IMR-90 (cell line): Measurements from ENCODE around the gene INPP5A. TPM values are rescaled to one million over a fixed set of nuclear protein-coding genes. Genes with fewer than 3 reads are reported as not detected.

ENCODE experiments used
- ATAC-seq: fragments of 200-7000 bp; cut with Tn5 transposase; 2 replicates; pipeline ENCODE4 v1.9.1; 2020; ENCODE audit warnings: low read depth, mild to moderate bottlenecking, moderate library complexity
- BruUV-seq: library from RNA; stranded (reverse); fragments of 400-500 nt; replicated peaks from 2 replicates; lab custom pipeline; 2021; lab: Mats Ljungman, UMichigan
- CTCF ChIA-PET: fragments of 300-600 bp; formaldehyde crosslinking; extraction: SDS; loops from one replicate; lab custom pipeline; 2021; ENCODE audit warnings: antibody characterized with exemption; lab: Yijun Ruan, JAX
- POLR2A ChIA-PET: fragments of 300-600 bp; sonication (Branson Sonifier 250); formaldehyde crosslinking; loops from one replicate; lab custom pipeline; 2022; ENCODE audit warnings: antibody characterized with exemption; ENCODE audit not compliant: unreplicated experiment; lab: Charles Lee
- DNase-seq: peaks from one replicate; pipeline ENCODE4 v3.0.0; 2013
- H2AFZ ChIP-seq: replicated peaks from 2 replicates; pipeline ENCODE3; 2013; ENCODE audit warnings: low read length, mild to moderate bottlenecking; ENCODE audit not compliant: poor library complexity
- H2AK5ac ChIP-seq: 2 replicates; pipeline ENCODE4 v1.6.1; 2013; ENCODE audit warnings: low read depth, low read length, inconsistent platforms
- H2AK9ac ChIP-seq: replicated peaks from 2 replicates; pipeline ENCODE3; 2013; ENCODE audit warnings: mild to moderate bottlenecking, low read depth, low read length, moderate library complexity; ENCODE audit not compliant: poor library complexity
- H2BK120ac ChIP-seq: 2 replicates; pipeline ENCODE4 v1.6.1; 2013; ENCODE audit warnings: low read depth, low read length, inconsistent platforms
- H2BK15ac ChIP-seq: 3 replicates; pipeline ENCODE4 v1.6.1; 2013; ENCODE audit warnings: low read depth, low read length, inconsistent platforms
- H2BK20ac ChIP-seq: 2 replicates; pipeline ENCODE4 v1.6.1; 2013; ENCODE audit warnings: low read depth, mild to moderate bottlenecking, inconsistent platforms, low read length, moderate library complexity
- H2BK5ac ChIP-seq: 2 replicates; pipeline ENCODE4 v1.6.1; 2013; ENCODE audit warnings: mild to moderate bottlenecking, low read depth, low read length, inconsistent platforms; ENCODE audit not compliant: poor library complexity, severe bottlenecking
- H3K14ac ChIP-seq: replicated peaks from 2 replicates; pipeline ENCODE4 v1.6.1; 2013; ENCODE audit warnings: low read depth, low read length, inconsistent platforms
- H3K18ac ChIP-seq: 2 replicates; pipeline ENCODE4 v1.6.1; 2013; ENCODE audit warnings: low read depth, low read length, control low read depth
- H3K23ac ChIP-seq: 2 replicates; pipeline ENCODE4 v1.6.1; 2013; ENCODE audit warnings: low read depth, low read length, inconsistent platforms
- H3K27ac ChIP-seq: 2 replicates; pipeline ENCODE4 v1.5.1; 2013; ENCODE audit warnings: mild to moderate bottlenecking, control low read depth, low read length; ENCODE audit not compliant: insufficient read depth
- H3K27me3 ChIP-seq: 2 replicates; pipeline ENCODE4 v1.6.1; 2013; ENCODE audit warnings: low read length; ENCODE audit not compliant: control insufficient read depth, insufficient read depth
- H3K36me3 ChIP-seq: 2 replicates; pipeline ENCODE4 v1.6.1; 2013; ENCODE audit warnings: low read length, mixed read lengths; ENCODE audit not compliant: control insufficient read depth, insufficient read depth
- H3K4ac ChIP-seq: 2 replicates; pipeline ENCODE4 v1.6.1; 2013; ENCODE audit warnings: low read depth, low read length, inconsistent platforms
- H3K4me1 ChIP-seq: 2 replicates; pipeline ENCODE4 v1.6.1; 2013; ENCODE audit warnings: low read length, mixed read lengths; ENCODE audit not compliant: control insufficient read depth, insufficient read depth
- H3K4me2 ChIP-seq: 2 replicates; pipeline ENCODE4 v1.6.1; 2013; ENCODE audit warnings: low read depth, mild to moderate bottlenecking, control low read depth, low read length, moderate library complexity
- H3K4me3 ChIP-seq: 2 replicates; pipeline ENCODE4 v1.5.1; 2013; ENCODE audit warnings: low read depth, mild to moderate bottlenecking, control low read depth, low read length, moderate library complexity; ENCODE audit not compliant: insufficient read depth
- H3K56ac ChIP-seq: 2 replicates; pipeline ENCODE4 v1.6.1; 2013; ENCODE audit warnings: low read length, inconsistent platforms; ENCODE audit not compliant: insufficient read depth; ENCODE audit errors: extremely low read depth
- H3K79me1 ChIP-seq, 2 experiments: 2 replicates each; pipeline ENCODE4 v1.6.1; 2013; ENCODE audit warnings: low read length in 2 of 2, inconsistent platforms in 1 of 2, low read depth in 1 of 2
- H3K9ac ChIP-seq: 2 replicates; pipeline ENCODE4 v1.6.1; 2013; ENCODE audit warnings: low read depth, low read length, control low read depth
- H3K9me1 ChIP-seq: 2 replicates; pipeline ENCODE4 v1.6.1; 2013; ENCODE audit warnings: low read length, inconsistent platforms; ENCODE audit not compliant: insufficient read depth
- H3K9me3 ChIP-seq: 2 replicates; pipeline ENCODE4 v1.6.1; 2013; ENCODE audit warnings: low read length; ENCODE audit not compliant: control insufficient read depth, insufficient read depth
- H4K20me1 ChIP-seq: 2 replicates; pipeline ENCODE4 v1.6.1; 2013; ENCODE audit warnings: low read length, inconsistent platforms; ENCODE audit not compliant: insufficient read depth
- H4K5ac ChIP-seq: 2 replicates; pipeline ENCODE4 v1.6.1; 2013; ENCODE audit warnings: mild to moderate bottlenecking, low read depth, low read length, control low read depth
- H4K8ac ChIP-seq, 2 experiments: 2 replicates each; pipeline ENCODE4 v1.6.1; 2013; ENCODE audit warnings: low read depth in 2 of 2, low read length in 2 of 2, control low read depth in 1 of 2, inconsistent platforms in 1 of 2
- H4K91ac ChIP-seq: 2 replicates; pipeline ENCODE4 v1.6.1; 2013; ENCODE audit warnings: low read depth, low read length, inconsistent platforms; ENCODE audit not compliant: insufficient read depth
- CTCF ChIP-seq: conservative IDR thresholded peaks from 2 replicates; pipeline ENCODE4 v1.5.1; 2012; ENCODE audit warnings: mild to moderate bottlenecking, low read depth, low read length, improper control_type of control experiment
- ELK1 ChIP-seq: fragments of 150-350 bp; IDR thresholded peaks from 2 replicates; pipeline ENCODE4 v1.6.1; 2016; ENCODE audit warnings: low read depth, mild to moderate bottlenecking, low read length, moderate library complexity, borderline replicate concordance
- FOS ChIP-seq: fragments of 150-350 bp; IDR thresholded peaks from 2 replicates; pipeline ENCODE4 v1.6.1; 2016; ENCODE audit warnings: low read depth, low read length
- MAZ ChIP-seq: IDR thresholded peaks from 2 replicates; pipeline ENCODE4 v1.6.1; 2012; ENCODE audit warnings: low read depth, mild to moderate bottlenecking, low read length, improper control_type of control experiment, moderate library complexity, borderline replicate concordance
- NFE2L2 ChIP-seq: fragments of 150-350 bp; IDR thresholded peaks from 2 replicates; pipeline ENCODE4 v1.6.1; 2016; ENCODE audit warnings: low read depth, mild to moderate bottlenecking, low read length
- RAD21 ChIP-seq: IDR thresholded peaks from 2 replicates; pipeline ENCODE4 v1.6.1; 2012; ENCODE audit warnings: low read length, improper control_type of control experiment
- RFX5 ChIP-seq: IDR thresholded peaks from 2 replicates; pipeline ENCODE4 v1.8.0; 2012; ENCODE audit warnings: low read depth, mild to moderate bottlenecking, low read length, moderate library complexity
- SMC3 ChIP-seq: fragments of 150-350 bp; IDR thresholded peaks from 2 replicates; pipeline ENCODE4 v1.6.1; 2016; ENCODE audit warnings: low read depth, mild to moderate bottlenecking, antibody characterized with exemption, low read length, moderate library complexity
- WGBS, 2 experiments: methylation state at CpG; one replicate each; pipeline versions ENCODE4 v1.1.5 to v1.1.7; 2013; ENCODE audit warnings: missing lambda C conversion rate in 2 of 2; ENCODE audit not compliant: insufficient read length in 1 of 2; ENCODE audit errors: extremely low coverage in 2 of 2; 5-methylcytosine and 5-hydroxymethylcytosine counted together
- dilution Hi-C: fragments of 300-500 bp; cut with HindIII; formaldehyde crosslinking; loops from one replicate; pipeline ENCODE4 v1.14.3; 2018; ENCODE audit warnings: low sequenced_read_pairs; ENCODE audit not compliant: unreplicated experiment
- in situ Hi-C: fragments of 300-500 bp; cut with MboI; formaldehyde crosslinking; loops from 3 replicates; pipeline ENCODE4 v1.14.3; 2019; ENCODE audit warnings: low sequenced_read_pairs, inconsistent platforms, mixed read lengths
- intact Hi-C: fragments of 100-400 bp; cut with micrococcal nuclease; formaldehyde crosslinking; loops from 2 replicates; pipeline ENCODE4 v1.10.0; 2022
- polyA plus RNA-seq, 3 experiments: library from polyadenylated mRNA; depleted of rRNA; stranded (reverse); fragments of >200 nt; gene quantifications; 2 replicates each; pipeline ENCODE4 v1.2.3, GENCODE V29; 2012; ENCODE audit warnings: low replicate concordance in 1 of 3
- total RNA-seq: library from RNA; depleted of rRNA; stranded (reverse); fragments of >200 nt; gene quantifications from 2 replicates; pipeline ENCODE4 v1.2.3, GENCODE V29; 2012

Gene INPP5A
- total and polyA plus RNA-seq, 2 of the 4 experiments (the other 2 are of a cell fraction) = 21.4 to 36.7 TPM

GRCh38 chr10:132549371-132549770, 11.8 kb downstream of the INPP5A start:
- Histone ChIP-seq H3K4me1 (no peaks in the 10 kb centered on the region), H3K4me3 (no peak overlapping the region), H4K8ac (no peak overlapping the region), H3K36me3 (no peaks in the 10 kb centered on the region), H3K79me1 (peaks cover 9 to 66% of the 10 kb centered on the region in 2 experiments), H3K9me3 (no peaks in the 10 kb centered on the region), H2BK5ac (no peak overlapping the region), H3K27ac (no peak overlapping the region), H3K56ac (no peak overlapping the region), H3K4ac (no peak overlapping the region), H4K5ac (no peak overlapping the region), H2AK9ac (peak overlapping the region; percentile 65), H3K4me2 (no peak overlapping the region), H3K27me3 (no peaks in the 10 kb centered on the region), H3K14ac (no peak overlapping the region), H2BK20ac (no peak overlapping the region), H3K9ac (no peak overlapping the region), H2BK120ac (no peak overlapping the region), H3K9me1 (peaks cover 7% of the 10 kb centered on the region; the same call in 1 of the 2 replicates), H2AK5ac (no peak overlapping the region), H2BK15ac (no peak overlapping the region), H2AFZ (no peak overlapping the region), H4K20me1 (peaks cover 79% of the 10 kb centered on the region), H4K91ac (no peak overlapping the region), H3K23ac (no peak overlapping the region), H3K18ac (no peak overlapping the region)
- dilution Hi-C loops = no loop called here
- DNase-seq = no peak
- no TSS peak for BruUV-seq
- whole genome bisulfite sequencing, 2 experiments = 91% methylated on average over 6 of the region's 12 CpGs; no CpG with 5 or more reads in 1 of the 2 experiments
- ATAC-seq = no peak
- ChIA-PET POLR2A (no interaction called here), CTCF (no interaction called here)
- TF ChIP-seq MAZ (no peak), CTCF (no peak), FOS (no peak), RFX5 (no peak), ELK1 (no peak), NFE2L2 (no peak), SMC3 (no peak), RAD21 (no peak)
- intact Hi-C loops = no loop called here
- in situ Hi-C loops = no loop called here
